Esophagus squamous epithelium (tissue), 5 donors: Measurements from ENCODE around the gene PRKCZ. TPM values are rescaled to one million over a fixed set of nuclear protein-coding genes. Genes with fewer than 3 reads are reported as not detected.

Source experiments
- DNase-seq: peaks from one replicate; lab custom pipeline; 2025; lab: John Stamatoyannopoulos, UW
- H3K27ac ChIP-seq, 4 donors: fragments of 200-600 bp; sonication (generic); one replicate each; pipeline ENCODE4 v1.5.1; 2016 to 2019; ENCODE audit warnings: mild to moderate bottlenecking in 1 of 4
- H3K27me3 ChIP-seq, 4 donors: fragments of 200-600 bp; sonication (generic); 1 replicate in 3 of 4; 2 replicates in 1 of 4; pipeline versions ENCODE4 v1.5.1 to v1.6.0; 2017 to 2021; ENCODE audit warnings: antibody characterized with exemption in 1 of 4
- H3K36me3 ChIP-seq, 3 donors: fragments of 200-600 bp; sonication (generic); one replicate each; pipeline ENCODE4 v1.5.1; 2016 to 2019
- H3K4me1 ChIP-seq, 3 donors: fragments of 200-600 bp; sonication (generic); one replicate each; pipeline ENCODE4 v1.5.1; 2017 to 2019
- H3K4me3 ChIP-seq, 4 donors: fragments of 200-600 bp; sonication (generic); 1 replicate in 3 of 4; 2 replicates in 1 of 4; pipeline ENCODE4 v1.5.1; 2016 to 2019; ENCODE audit warnings: mild to moderate bottlenecking in 2 of 4, moderate library complexity in 1 of 4
- H3K9me3 ChIP-seq, 3 donors: fragments of 200-600 bp; sonication (generic); one replicate each; pipeline ENCODE4 v1.5.1; 2016 to 2019
- POLR2A ChIP-seq, 4 donors: fragments of 450-650 bp; IDR thresholded peaks; one replicate each; pipeline ENCODE4 v1.6.1; 2017; ENCODE audit warnings: antibody characterized with exemption in 4 of 4, mild to moderate bottlenecking in 4 of 4, moderate library complexity in 3 of 4
- WGBS, 2 donors: methylation state at CpG; one replicate each; pipeline ENCODE4 v1.1.5; 2018; 5-methylcytosine and 5-hydroxymethylcytosine counted together
- intact Hi-C: fragments of 100-400 bp; cut with DNase I; formaldehyde crosslinking; loops from one replicate; pipeline ENCODE4 v1.15.0; 2022
- total RNA-seq, 4 donors: library from RNA; depleted of rRNA; stranded (reverse); fragments of >200 nt; gene quantifications; one replicate each; pipeline ENCODE4 v1.1.0, GENCODE V29; 2016
- TF ChIP-seq, protein P1 (sequence below), 6 experiments: fragments of 450-650 bp in 4 of 6; fragments of 200-600 bp in 2 of 6; sonication (generic) in 2 of 6; IDR thresholded peaks; one replicate each; pipeline ENCODE4 v1.5.1; 2016 to 2019; ENCODE audit warnings: antibody characterized with exemption in 6 of 6, mild to moderate bottlenecking in 4 of 6, moderate library complexity in 4 of 6
- donor health status: DM: yes; HTN: yes; CAD: no.

The PRKCZ gene
- total RNA-seq, 4 donors from 2014 or later, result 14.5 to 23.8 (median 17.5) TPM

DNA sequence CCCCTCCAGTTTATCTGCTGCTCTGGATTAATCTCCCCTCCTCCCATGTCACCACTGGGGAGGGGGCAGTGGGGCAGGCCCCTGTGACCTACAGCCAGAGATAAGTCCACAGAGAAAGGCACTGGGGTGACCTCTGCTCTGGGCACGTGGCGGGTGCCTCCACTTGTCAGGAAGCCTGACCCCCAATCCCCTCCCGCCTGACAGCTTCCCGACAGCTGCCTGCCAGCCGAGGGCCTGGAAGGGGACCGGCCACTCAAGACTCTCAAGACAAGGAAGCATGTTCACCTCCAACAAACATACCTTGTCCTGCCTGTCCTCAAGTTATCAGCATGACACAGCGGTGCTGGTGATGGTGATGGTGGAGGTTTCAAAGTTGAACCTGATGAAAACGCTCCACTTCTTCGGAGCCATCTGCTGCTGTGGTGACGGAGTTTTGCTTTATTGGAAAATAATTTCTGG lies 147.5 kb downstream of the PRKCZ start:
- H3K4me1 ChIP-seq, result peaks cover 22 to 65% (median 40%) of the 10 kb centered on the region in 3 donors
- H3K27me3 ChIP-seq, result no peaks in the 10 kb centered on the region
- DNase-seq, result no peak
- peak overlapping the region in 1 of 4 donors; percentile 85 for H3K27ac ChIP-seq
- 74 to 93% methylated on average over 4 to 5 of the region's 10 CpGs for WGBS, 2 donors
- H3K36me3 ChIP-seq, result no peaks in the 10 kb centered on the region
- intact Hi-C loops, result loop anchor here (10.0 kb wide), 2 partner anchors 117 to 347 kb away; no protein-coding TSS in a partner anchor
- no peaks in the 10 kb centered on the region for H3K9me3 ChIP-seq
- no peak overlapping the region for H3K4me3 ChIP-seq
- TF ChIP-seq, protein P1, sequence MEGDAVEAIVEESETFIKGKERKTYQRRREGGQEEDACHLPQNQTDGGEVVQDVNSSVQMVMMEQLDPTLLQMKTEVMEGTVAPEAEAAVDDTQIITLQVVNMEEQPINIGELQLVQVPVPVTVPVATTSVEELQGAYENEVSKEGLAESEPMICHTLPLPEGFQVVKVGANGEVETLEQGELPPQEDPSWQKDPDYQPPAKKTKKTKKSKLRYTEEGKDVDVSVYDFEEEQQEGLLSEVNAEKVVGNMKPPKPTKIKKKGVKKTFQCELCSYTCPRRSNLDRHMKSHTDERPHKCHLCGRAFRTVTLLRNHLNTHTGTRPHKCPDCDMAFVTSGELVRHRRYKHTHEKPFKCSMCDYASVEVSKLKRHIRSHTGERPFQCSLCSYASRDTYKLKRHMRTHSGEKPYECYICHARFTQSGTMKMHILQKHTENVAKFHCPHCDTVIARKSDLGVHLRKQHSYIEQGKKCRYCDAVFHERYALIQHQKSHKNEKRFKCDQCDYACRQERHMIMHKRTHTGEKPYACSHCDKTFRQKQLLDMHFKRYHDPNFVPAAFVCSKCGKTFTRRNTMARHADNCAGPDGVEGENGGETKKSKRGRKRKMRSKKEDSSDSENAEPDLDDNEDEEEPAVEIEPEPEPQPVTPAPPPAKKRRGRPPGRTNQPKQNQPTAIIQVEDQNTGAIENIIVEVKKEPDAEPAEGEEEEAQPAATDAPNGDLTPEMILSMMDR (IDR thresholded peaks at IDR 0.05), result no peak
- TF ChIP-seq POLR2A (IDR thresholded peaks at IDR 0.05), result no peak

DNA sequence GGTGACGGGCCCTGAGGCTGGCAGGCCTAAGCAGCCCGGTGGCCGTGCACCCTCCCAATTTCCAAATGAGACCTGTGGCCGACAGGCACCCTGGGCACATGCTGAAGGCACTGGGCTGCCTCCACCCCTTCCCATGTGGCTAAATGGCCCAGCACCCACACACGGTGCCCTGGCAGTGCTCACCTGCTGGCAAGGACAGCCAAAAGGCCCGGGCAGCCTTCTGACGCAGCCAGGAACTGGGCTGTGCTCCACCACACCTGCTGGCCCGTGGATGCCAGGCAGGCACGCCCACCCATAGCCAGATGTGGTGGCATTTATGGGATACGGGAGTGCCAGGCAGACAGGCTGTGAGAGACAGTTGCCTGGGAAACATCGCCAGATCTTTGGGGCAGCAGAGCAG lies 148.4 kb downstream of the PRKCZ start:
- Histone ChIP-seq H3K9me3 (no peaks in the 10 kb centered on the region), H3K4me3 (peak overlapping the region in 2 of 4 donors; percentile 43 to 65), H3K36me3 (no peaks in the 10 kb centered on the region), H3K4me1 (peaks cover 21 to 63% (median 32%) of the 10 kb centered on the region in 3 donors), H3K27me3 (no peaks in the 10 kb centered on the region), H3K27ac (peak overlapping the region; percentile 77 to 94 (median 86))
- TF ChIP-seq POLR2A (IDR thresholded peaks at IDR 0.05), result no peak
- TF ChIP-seq, protein P1 (IDR thresholded peaks at IDR 0.05), result no peak
- intact Hi-C loops, result loop anchor here (10.0 kb wide), 2 partner anchors 116 to 346 kb away; no protein-coding TSS in a partner anchor
- DNase-seq, result no peak
- WGBS, 2 donors, result 0% methylated on average over 1 to 2 of the region's 11 CpGs

DNA sequence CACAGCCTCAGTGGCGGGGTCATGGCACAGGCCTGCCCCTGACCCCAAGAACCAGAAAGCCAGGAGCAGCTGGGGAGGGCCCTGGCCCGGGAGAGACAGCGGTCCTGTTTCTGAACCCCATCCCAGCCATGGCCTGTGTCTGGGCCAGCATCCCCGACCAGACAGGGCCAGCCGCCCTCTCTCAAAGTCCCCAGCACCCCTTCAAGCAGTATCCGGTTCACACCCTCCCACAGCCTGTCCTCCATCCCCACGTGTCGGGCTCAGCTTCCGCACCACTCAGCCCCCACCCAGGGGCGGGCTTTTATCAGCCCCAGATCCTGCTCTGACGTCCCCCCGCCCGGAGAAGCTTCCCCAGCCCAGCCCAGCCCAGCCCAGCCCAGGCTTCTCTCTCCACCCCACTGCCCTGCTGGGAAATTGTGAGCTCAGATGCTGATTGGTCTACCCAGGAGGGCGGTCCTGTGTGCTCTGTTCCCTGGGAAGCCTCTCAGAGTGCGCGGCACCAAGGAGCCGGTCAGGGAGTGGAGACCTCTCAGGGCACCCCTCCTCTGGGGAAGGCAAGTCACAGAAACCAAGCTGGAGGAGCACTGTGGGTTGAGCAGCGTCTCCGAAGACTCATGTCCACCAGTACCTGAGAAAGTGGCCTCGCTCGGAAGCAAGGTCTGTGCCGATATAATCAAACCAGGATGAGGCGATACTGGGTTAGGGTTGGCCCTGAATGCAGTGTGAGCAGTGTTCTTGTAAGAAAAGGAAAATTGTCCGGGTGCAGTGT lies 149.0 kb downstream of the PRKCZ start:
- no peaks in the 10 kb centered on the region for H3K27me3 ChIP-seq
- intact Hi-C loops, result loop anchor here (10.0 kb wide), 2 partner anchors 116 to 346 kb away; no protein-coding TSS in a partner anchor
- WGBS, 2 donors, result 8 to 29% methylated on average over 3 to 9 of the region's 24 CpGs
- TF ChIP-seq, protein P1 (IDR thresholded peaks at IDR 0.05), result peak in 1 of 6 experiments; percentile 7
- peak in 3 of 4 donors; percentile 35 to 69 (median 50) for TF ChIP-seq POLR2A (IDR thresholded peaks at IDR 0.05)
- H3K4me3 ChIP-seq, result peak overlapping the region; percentile 30 to 65 (median 42)
- H3K9me3 ChIP-seq, result no peaks in the 10 kb centered on the region
- H3K27ac ChIP-seq, result peak overlapping the region; percentile 77 to 94 (median 86)
- H3K4me1 ChIP-seq, result peaks cover 17 to 63% (median 35%) of the 10 kb centered on the region in 3 donors
- no peaks in the 10 kb centered on the region for H3K36me3 ChIP-seq
- no peak for DNase-seq

DNA sequence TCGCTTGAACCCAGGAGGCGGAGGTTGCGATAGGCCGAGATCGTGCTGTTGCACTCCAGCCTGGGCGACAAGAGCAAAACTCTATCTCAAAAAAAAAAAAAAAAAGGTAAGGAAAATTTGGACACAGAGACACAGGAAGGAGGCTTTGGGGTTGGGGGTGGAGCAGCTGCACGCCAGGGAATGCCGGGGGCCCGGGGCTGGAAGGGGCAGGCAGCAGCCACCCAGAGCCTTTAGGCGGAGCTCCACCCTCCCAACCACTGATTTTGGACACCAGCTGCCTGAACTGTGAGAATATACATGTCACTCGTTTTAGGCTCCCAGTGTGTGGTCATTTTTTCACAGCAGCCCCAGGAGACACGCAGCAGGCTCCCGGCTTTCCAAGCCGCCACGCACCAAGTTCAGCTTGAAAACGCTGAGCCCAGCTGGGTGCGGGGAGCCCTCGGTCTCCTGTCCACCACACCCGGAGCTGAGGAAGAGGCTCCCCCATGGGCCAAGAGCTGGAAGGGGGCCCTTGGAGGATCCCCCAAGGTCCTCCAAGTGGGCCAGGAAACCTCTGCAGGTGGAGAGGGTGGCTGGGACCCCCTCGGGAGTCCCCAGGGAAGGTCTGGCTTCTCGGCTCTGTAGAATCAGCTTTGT lies 150.2 kb downstream of the PRKCZ start:
- Histone ChIP-seq H3K27me3 (no peaks in the 10 kb centered on the region), H3K4me1 (peaks cover 19 to 65% (median 37%) of the 10 kb centered on the region in 3 donors), H3K36me3 (no peaks in the 10 kb centered on the region), H3K9me3 (no peaks in the 10 kb centered on the region), H3K27ac (no peak overlapping the region), H3K4me3 (no peak overlapping the region)
- 70 to 77% methylated on average over 9 to 11 of the region's 21 CpGs for WGBS, 2 donors
- intact Hi-C loops, result no loop called here
- TF ChIP-seq POLR2A (IDR thresholded peaks at IDR 0.05), result no peak
- TF ChIP-seq, protein P1 (IDR thresholded peaks at IDR 0.05), result no peak
- no peak for DNase-seq
